Trophoblast cell (in vitro differentiated cells and primary cell): ENCODE results near the gene CORO2B.

Experiments
- DNase-seq, 2 donors: peaks; one replicate each; pipeline ENCODE4 v3.0.0-alpha.2; 2016
- H2AFZ ChIP-seq: 2 replicates; pipeline ENCODE4 v1.6.1; 2013; ENCODE audit warnings: low read length, moderate library complexity, mild to moderate bottlenecking; ENCODE audit not compliant: insufficient read depth, poor library complexity
- H2AK5ac ChIP-seq: 2 replicates; pipeline ENCODE4 v1.6.1; 2013; ENCODE audit warnings: mild to moderate bottlenecking, low read length
- H2BK120ac ChIP-seq: 2 replicates; pipeline ENCODE4 v1.6.1; 2013; ENCODE audit warnings: low read length, mild to moderate bottlenecking, moderate library complexity; ENCODE audit not compliant: insufficient read depth, poor library complexity
- H2BK12ac ChIP-seq: 2 replicates; pipeline ENCODE4 v1.6.1; 2013; ENCODE audit warnings: mild to moderate bottlenecking, low read length, moderate library complexity
- H2BK5ac ChIP-seq: 2 replicates; pipeline ENCODE4 v1.6.1; 2013; ENCODE audit warnings: low read length, low read depth, moderate library complexity, mild to moderate bottlenecking; ENCODE audit not compliant: poor library complexity
- H3K14ac ChIP-seq: 2 replicates; pipeline ENCODE4 v1.6.1; 2013; ENCODE audit warnings: mild to moderate bottlenecking, low read length
- H3K18ac ChIP-seq: 2 replicates; pipeline ENCODE4 v1.6.1; 2013; ENCODE audit warnings: mild to moderate bottlenecking, low read length
- H3K23ac ChIP-seq: 2 replicates; pipeline ENCODE4 v1.6.1; 2013; ENCODE audit warnings: low read length
- H3K27ac ChIP-seq: 2 replicates; pipeline ENCODE4 v1.5.1; 2013; ENCODE audit warnings: low read depth, mild to moderate bottlenecking, inconsistent platforms, low read length, moderate library complexity
- H3K27me3 ChIP-seq: 2 replicates; pipeline ENCODE4 v1.6.1; 2013; ENCODE audit warnings: inconsistent platforms, mild to moderate bottlenecking, low read length, moderate library complexity; ENCODE audit not compliant: insufficient read depth
- H3K36me3 ChIP-seq, 2 experiments: 1 replicate in 1 of 2; 2 replicates in 1 of 2; pipeline ENCODE4 v1.6.1; 2013; ENCODE audit warnings: low read length in 2 of 2, mild to moderate bottlenecking in 2 of 2, moderate library complexity in 1 of 2; ENCODE audit not compliant: insufficient read depth in 2 of 2, control insufficient read depth in 1 of 2
- H3K4ac ChIP-seq: 2 replicates; pipeline ENCODE4 v1.6.1; 2013; ENCODE audit warnings: low read depth, mild to moderate bottlenecking, low read length, moderate library complexity
- H3K4me1 ChIP-seq, 2 experiments: 1 replicate in 1 of 2; 2 replicates in 1 of 2; pipeline ENCODE4 v1.6.1; 2013; ENCODE audit warnings: low read length in 2 of 2, mild to moderate bottlenecking in 2 of 2, moderate library complexity in 1 of 2; ENCODE audit not compliant: insufficient read depth in 2 of 2, control insufficient read depth in 1 of 2
- H3K4me2 ChIP-seq: 2 replicates; pipeline ENCODE4 v1.6.1; 2013; ENCODE audit warnings: inconsistent platforms, mild to moderate bottlenecking, low read length, moderate library complexity
- H3K4me3 ChIP-seq: 2 replicates; pipeline ENCODE4 v1.5.1; 2013; ENCODE audit warnings: mild to moderate bottlenecking, low read depth, low read length, inconsistent platforms
- H3K79me1 ChIP-seq: one replicate; pipeline ENCODE4 v1.6.1; 2013; ENCODE audit warnings: low read length
- H3K79me2 ChIP-seq: 2 replicates; pipeline ENCODE4 v1.6.1; 2013; ENCODE audit warnings: low read length, mild to moderate bottlenecking; ENCODE audit not compliant: control insufficient read depth, insufficient read depth, poor library complexity
- H3K9ac ChIP-seq: 2 replicates; pipeline ENCODE4 v1.6.1; 2013; ENCODE audit warnings: mild to moderate bottlenecking, low read length
- H3K9me3 ChIP-seq: 2 replicates; pipeline ENCODE4 v1.6.1; 2013; ENCODE audit warnings: low read depth, mild to moderate bottlenecking, control low read depth, inconsistent platforms, low read length; ENCODE audit not compliant: insufficient read depth
- H4K12ac ChIP-seq: 2 replicates; pipeline ENCODE4 v1.6.1; 2013; ENCODE audit warnings: low read depth, mild to moderate bottlenecking, low read length, moderate library complexity
- H4K8ac ChIP-seq: 2 replicates; pipeline ENCODE4 v1.6.1; 2013; ENCODE audit warnings: low read depth, mild to moderate bottlenecking, low read length, moderate library complexity
- H4K91ac ChIP-seq: one replicate; pipeline ENCODE4 v1.6.1; 2013; ENCODE audit warnings: low read depth, mild to moderate bottlenecking, low read length, moderate library complexity
- WGBS: extraction: QIAGEN DNeasy Blood & Tissue Kit; methylation state at CpG from one replicate; pipeline ENCODE4 v1.1.7; 2013; ENCODE audit warnings: missing lambda C conversion rate; ENCODE audit not compliant: insufficient read length, insufficient coverage; ENCODE audit errors: extremely low coverage; 5-methylcytosine and 5-hydroxymethylcytosine counted together

CORO2B gene

GRCh38 chr15:68651916-68652525 lies 73.2 kb downstream of the CORO2B start:
- no peak overlapping the region for H2AFZ ChIP-seq
- no peak for DNase-seq
- H3K14ac ChIP-seq = no peak overlapping the region
- no peak overlapping the region for H2BK120ac ChIP-seq
- no peak overlapping the region for H3K9ac ChIP-seq
- H2BK5ac ChIP-seq = no peak overlapping the region
- H3K27me3 ChIP-seq = no peaks in the 10 kb centered on the region
- no peak overlapping the region for H2AK5ac ChIP-seq
- H3K4me1 ChIP-seq = no peaks in the 10 kb centered on the region
- no peak overlapping the region for H4K8ac ChIP-seq
- no peaks in the 10 kb centered on the region for H3K9me3 ChIP-seq
- H3K18ac ChIP-seq = no peak overlapping the region
- no peaks in the 10 kb centered on the region for H3K79me1 ChIP-seq
- H4K91ac ChIP-seq = no peak overlapping the region
- no peak overlapping the region for H3K4ac ChIP-seq
- no peaks in the 10 kb centered on the region for H3K79me2 ChIP-seq
- no peak overlapping the region for H3K4me2 ChIP-seq
- WGBS = no CpG with 5 or more reads among the region's 9 CpGs
- H4K12ac ChIP-seq = no peak overlapping the region
- no peak overlapping the region for H3K4me3 ChIP-seq
- no peak overlapping the region for H3K23ac ChIP-seq
- no peak overlapping the region for H2BK12ac ChIP-seq
- no peak overlapping the region for H3K27ac ChIP-seq
- no peaks in the 10 kb centered on the region for H3K36me3 ChIP-seq

GRCh38 chr15:68653031-68653635 lies 74.3 kb downstream of the CORO2B start:
- Histone ChIP-seq H3K4me3 (no peak overlapping the region), H3K79me2 (no peaks in the 10 kb centered on the region), H2BK120ac (no peak overlapping the region), H3K4me2 (no peak overlapping the region), H3K27ac (no peak overlapping the region), H3K79me1 (no peaks in the 10 kb centered on the region), H2AK5ac (no peak overlapping the region), H3K4me1 (no peaks in the 10 kb centered on the region), H3K14ac (no peak overlapping the region), H4K8ac (no peak overlapping the region), H3K9me3 (no peaks in the 10 kb centered on the region), H2BK5ac (no peak overlapping the region), H3K36me3 (no peaks in the 10 kb centered on the region), H2AFZ (no peak overlapping the region), H4K12ac (no peak overlapping the region), H3K27me3 (no peaks in the 10 kb centered on the region), H2BK12ac (no peak overlapping the region), H4K91ac (no peak overlapping the region), H3K4ac (no peak overlapping the region), H3K23ac (no peak overlapping the region), H3K9ac (no peak overlapping the region), H3K18ac (no peak overlapping the region)
- WGBS = no CpG with 5 or more reads among the region's 6 CpGs
- no peak for DNase-seq

GRCh38 chr15:68653801-68654200 lies 75.0 kb downstream of the CORO2B start:
- no peak overlapping the region for H4K8ac ChIP-seq
- H4K12ac ChIP-seq = no peak overlapping the region
- H2BK5ac ChIP-seq = no peak overlapping the region
- H2BK12ac ChIP-seq = no peak overlapping the region
- no peak overlapping the region for H2AK5ac ChIP-seq
- no peak overlapping the region for H3K18ac ChIP-seq
- no peak overlapping the region for H3K9ac ChIP-seq
- H3K4me2 ChIP-seq = no peak overlapping the region
- H3K4ac ChIP-seq = no peak overlapping the region
- H3K4me1 ChIP-seq = no peaks in the 10 kb centered on the region
- no peaks in the 10 kb centered on the region for H3K27me3 ChIP-seq
- H3K4me3 ChIP-seq = no peak overlapping the region
- H4K91ac ChIP-seq = no peak overlapping the region
- no CpG with 5 or more reads among the region's 6 CpGs for WGBS
- H3K9me3 ChIP-seq = no peaks in the 10 kb centered on the region
- H3K14ac ChIP-seq = no peak overlapping the region
- H3K23ac ChIP-seq = no peak overlapping the region
- no peak for DNase-seq
- no peak overlapping the region for H2AFZ ChIP-seq
- H3K79me1 ChIP-seq = no peaks in the 10 kb centered on the region
- H3K27ac ChIP-seq = no peak overlapping the region
- H3K79me2 ChIP-seq = no peaks in the 10 kb centered on the region
- no peak overlapping the region for H2BK120ac ChIP-seq
- no peaks in the 10 kb centered on the region for H3K36me3 ChIP-seq

- H3K9ac ChIP-seq = no peak overlapping the region
- no peaks in the 10 kb centered on the region for H3K27me3 ChIP-seq
- H3K4ac ChIP-seq = no peak overlapping the region
- H2BK12ac ChIP-seq = no peak overlapping the region
- no peak overlapping the region for H4K91ac ChIP-seq
- no peaks in the 10 kb centered on the region for H3K79me2 ChIP-seq
- H3K14ac ChIP-seq = no peak overlapping the region
- H3K4me1 ChIP-seq = no peaks in the 10 kb centered on the region
- H3K4me3 ChIP-seq = no peak overlapping the region
- H3K27ac ChIP-seq = no peak overlapping the region
- no peaks in the 10 kb centered on the region for H3K36me3 ChIP-seq
- no CpG with 5 or more reads among the region's 8 CpGs for WGBS
- no peak overlapping the region for H3K4me2 ChIP-seq
- H2BK120ac ChIP-seq = no peak overlapping the region
- no peak for DNase-seq
- no peak overlapping the region for H4K8ac ChIP-seq
- H2AFZ ChIP-seq = no peak overlapping the region
- no peaks in the 10 kb centered on the region for H3K79me1 ChIP-seq
- H3K18ac ChIP-seq = no peak overlapping the region
- H3K23ac ChIP-seq = no peak overlapping the region
- H2BK5ac ChIP-seq = no peak overlapping the region
- H4K12ac ChIP-seq = no peak overlapping the region
- no peaks in the 10 kb centered on the region for H3K9me3 ChIP-seq
- no peak overlapping the region for H2AK5ac ChIP-seq
These were observed 76.2 kb downstream of the CORO2B start for GRCh38 chr15:68654786-68655560.
